Ovary (tissue), 3 donors: ENCODE measurements around the gene GRID2.

Experiments
- POLR2A ChIP-seq: fragments of 450-650 bp; IDR thresholded peaks from one replicate; pipeline ENCODE4 v1.6.1; 2017; ENCODE audit warnings: antibody characterized with exemption, mild to moderate bottlenecking, moderate library complexity
- TF ChIP-seq, protein P1 (sequence below), 3 donors: fragments of 450-650 bp in 2 of 3; fragments of 200-600 bp in 1 of 3; IDR thresholded peaks; one replicate each; pipeline versions ENCODE4 v1.5.1 to v1.8.0; 2016 to 2022; ENCODE audit warnings: antibody characterized with exemption in 3 of 3, mild to moderate bottlenecking in 1 of 3
- donor health status: DM: no; HTN: no; CAD: no.

DNA sequence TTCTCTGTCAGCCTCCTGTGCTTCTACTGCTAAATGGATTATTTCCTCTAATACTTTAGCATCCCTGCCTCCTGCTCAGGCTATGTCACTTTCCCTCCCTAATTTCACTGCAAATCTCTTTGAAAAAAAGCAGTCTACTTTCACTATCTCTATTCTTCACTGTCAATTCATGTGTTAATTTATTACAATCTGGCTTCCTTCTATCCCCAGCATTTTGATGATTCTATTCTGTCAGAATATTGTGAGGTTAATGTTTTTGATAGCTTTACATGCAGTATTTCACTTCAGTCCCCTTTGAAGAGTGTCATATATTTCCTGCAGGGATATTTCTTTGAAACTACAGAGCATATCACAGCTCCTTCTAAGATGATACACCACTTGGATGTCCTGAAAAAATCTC is 203.2 kb downstream of the GRID2 start:
- TF ChIP-seq, protein P1, sequence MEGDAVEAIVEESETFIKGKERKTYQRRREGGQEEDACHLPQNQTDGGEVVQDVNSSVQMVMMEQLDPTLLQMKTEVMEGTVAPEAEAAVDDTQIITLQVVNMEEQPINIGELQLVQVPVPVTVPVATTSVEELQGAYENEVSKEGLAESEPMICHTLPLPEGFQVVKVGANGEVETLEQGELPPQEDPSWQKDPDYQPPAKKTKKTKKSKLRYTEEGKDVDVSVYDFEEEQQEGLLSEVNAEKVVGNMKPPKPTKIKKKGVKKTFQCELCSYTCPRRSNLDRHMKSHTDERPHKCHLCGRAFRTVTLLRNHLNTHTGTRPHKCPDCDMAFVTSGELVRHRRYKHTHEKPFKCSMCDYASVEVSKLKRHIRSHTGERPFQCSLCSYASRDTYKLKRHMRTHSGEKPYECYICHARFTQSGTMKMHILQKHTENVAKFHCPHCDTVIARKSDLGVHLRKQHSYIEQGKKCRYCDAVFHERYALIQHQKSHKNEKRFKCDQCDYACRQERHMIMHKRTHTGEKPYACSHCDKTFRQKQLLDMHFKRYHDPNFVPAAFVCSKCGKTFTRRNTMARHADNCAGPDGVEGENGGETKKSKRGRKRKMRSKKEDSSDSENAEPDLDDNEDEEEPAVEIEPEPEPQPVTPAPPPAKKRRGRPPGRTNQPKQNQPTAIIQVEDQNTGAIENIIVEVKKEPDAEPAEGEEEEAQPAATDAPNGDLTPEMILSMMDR (IDR thresholded peaks at IDR 0.05) = no peak
- no peak for TF ChIP-seq POLR2A
